GM10248 (cell line): ENCODE results near the gene CFAP97.

Experiments
- CTCF ChIA-PET: fragments of 300-600 bp; sonication (Branson Sonifier 250); formaldehyde crosslinking; extraction: SDS; loops from one replicate; lab custom pipeline; 2021; ENCODE audit warnings: antibody characterized with exemption; lab: Yijun Ruan, JAX
- POLR2A ChIA-PET: fragments of 350-650 bp; sonication (Branson Sonifier 250); formaldehyde crosslinking; extraction: SDS; loops from one replicate; lab custom pipeline; 2020; ENCODE audit warnings: antibody characterized with exemption; lab: Yijun Ruan, JAX
- DNase-seq: peaks from one replicate; pipeline ENCODE4 v3.0.0; 2012; ENCODE audit errors: extremely low spot score
- TF ChIP-seq, protein P1 (sequence below): IDR thresholded peaks from 2 replicates; pipeline ENCODE4 v1.5.1; 2012; ENCODE audit warnings: mild to moderate bottlenecking, low read depth; ENCODE audit errors: extremely low read depth, missing control alignments, control extremely low read depth

Gene CFAP97

GRCh38 chr4:185142564-185142911, 61.3 kb downstream of the CFAP97 start:
- ChIA-PET POLR2A (interaction anchor here (0.5 to 1.8 kb wide), 21 partner anchors 8 to 681 kb away, joined by 3 to 11 read pairs (median 3); no protein-coding TSS in a partner anchor), CTCF (interaction anchor here (0.9 to 3.5 kb wide), 14 partner anchors 8 to 455 kb away, joined by 3 to 18 read pairs (median 3); partner anchors contain the start of gene UFSP2)
- DNase-seq, result no peak
- TF ChIP-seq, protein P1, sequence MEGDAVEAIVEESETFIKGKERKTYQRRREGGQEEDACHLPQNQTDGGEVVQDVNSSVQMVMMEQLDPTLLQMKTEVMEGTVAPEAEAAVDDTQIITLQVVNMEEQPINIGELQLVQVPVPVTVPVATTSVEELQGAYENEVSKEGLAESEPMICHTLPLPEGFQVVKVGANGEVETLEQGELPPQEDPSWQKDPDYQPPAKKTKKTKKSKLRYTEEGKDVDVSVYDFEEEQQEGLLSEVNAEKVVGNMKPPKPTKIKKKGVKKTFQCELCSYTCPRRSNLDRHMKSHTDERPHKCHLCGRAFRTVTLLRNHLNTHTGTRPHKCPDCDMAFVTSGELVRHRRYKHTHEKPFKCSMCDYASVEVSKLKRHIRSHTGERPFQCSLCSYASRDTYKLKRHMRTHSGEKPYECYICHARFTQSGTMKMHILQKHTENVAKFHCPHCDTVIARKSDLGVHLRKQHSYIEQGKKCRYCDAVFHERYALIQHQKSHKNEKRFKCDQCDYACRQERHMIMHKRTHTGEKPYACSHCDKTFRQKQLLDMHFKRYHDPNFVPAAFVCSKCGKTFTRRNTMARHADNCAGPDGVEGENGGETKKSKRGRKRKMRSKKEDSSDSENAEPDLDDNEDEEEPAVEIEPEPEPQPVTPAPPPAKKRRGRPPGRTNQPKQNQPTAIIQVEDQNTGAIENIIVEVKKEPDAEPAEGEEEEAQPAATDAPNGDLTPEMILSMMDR, result no peak

DNA sequence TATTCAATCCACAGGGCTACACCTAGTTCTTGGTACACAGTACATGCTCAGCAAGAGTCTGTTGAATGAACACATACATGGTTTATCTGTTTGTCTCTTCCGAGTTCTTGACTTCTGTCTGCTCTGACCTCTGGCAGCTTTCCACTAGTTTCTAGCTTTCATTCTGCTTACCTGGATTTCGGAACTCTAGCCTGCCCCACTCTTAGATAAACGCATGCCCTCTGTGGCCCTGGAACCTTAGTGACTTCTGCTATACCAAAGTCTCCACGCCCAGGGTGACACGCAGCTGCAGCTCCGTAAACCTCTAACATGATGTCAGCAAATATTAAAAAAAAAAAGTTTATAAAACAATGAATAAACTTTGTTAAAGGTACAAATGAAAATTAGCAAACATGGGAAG, 62.0 kb downstream of the CFAP97 start:
- TF ChIP-seq, protein P1, result no peak
- no peak for DNase-seq
- ChIA-PET CTCF (interaction anchor here (0.9 to 1.9 kb wide), 7 partner anchors 9 to 878 kb away, joined by 3 to 12 read pairs (median 4); no protein-coding TSS in a partner anchor), POLR2A (interaction anchor here (0.6 kb wide), 1 partner anchor 444 kb away, joined by 5 read pairs; no protein-coding TSS in a partner anchor)

DNA sequence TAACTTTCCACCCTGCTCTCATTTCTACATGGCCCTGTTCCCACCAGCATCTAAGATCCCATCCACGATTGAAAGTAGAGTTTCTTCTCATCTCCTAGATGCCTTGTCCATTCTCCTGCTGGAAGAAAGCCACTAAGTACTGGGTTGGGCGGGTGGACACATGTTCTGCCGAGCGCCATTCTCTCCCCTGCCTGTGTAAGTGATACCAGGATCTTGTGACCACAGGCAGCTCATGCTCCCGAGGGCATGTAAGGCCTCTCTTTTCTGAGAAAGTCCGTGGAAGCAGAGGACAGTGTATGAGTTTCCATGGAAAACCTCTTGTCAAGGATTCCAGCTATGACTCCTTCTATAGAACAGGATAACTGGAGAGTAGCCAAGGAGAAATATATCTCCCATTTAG, 64.1 kb downstream of the CFAP97 start:
- CTCF ChIA-PET, result interaction anchor here (1.0 to 1.7 kb wide), 3 partner anchors 8 to 458 kb away, joined by 3 to 6 read pairs (median 4); no protein-coding TSS in a partner anchor
- POLR2A ChIA-PET, result no interaction called here
- DNase-seq, result no peak
- TF ChIP-seq, protein P1, result no peak

DNA sequence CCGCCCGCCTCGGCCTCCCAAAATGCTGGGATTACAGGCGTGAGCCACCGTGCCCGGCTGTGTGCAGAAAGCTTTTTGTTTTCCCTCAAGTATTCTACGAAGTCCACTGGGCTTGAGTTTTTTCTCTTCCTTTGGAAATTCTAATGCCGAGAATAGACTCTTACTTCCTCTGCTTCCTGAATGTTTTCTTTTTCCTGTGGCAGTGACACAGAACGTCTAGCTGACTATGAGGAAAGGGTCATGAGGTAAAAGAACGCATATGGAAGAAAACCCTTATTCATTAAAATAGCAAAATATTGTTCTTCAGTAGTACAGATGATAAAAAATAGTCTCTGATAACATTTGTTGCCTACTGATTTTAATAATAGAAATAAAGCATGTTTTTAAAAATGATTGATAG, 65.6 kb downstream of the CFAP97 start:
- ChIA-PET CTCF (interaction anchor here (0.7 to 6.0 kb wide), 2 partner anchors 25 to 98 kb away, joined by 3 to 70 read pairs; no protein-coding TSS in a partner anchor), POLR2A (no interaction called here)
- TF ChIP-seq, protein P1, result no peak
- no peak for DNase-seq

GRCh38 chr4:185137233-185137925, 66.4 kb downstream of the CFAP97 start:
- CTCF ChIA-PET, result interaction anchor here (0.7 to 6.0 kb wide), 2 partner anchors 26 to 97 kb away, joined by 3 to 70 read pairs; no protein-coding TSS in a partner anchor
- POLR2A ChIA-PET, result no interaction called here
- TF ChIP-seq, protein P1, result no peak

GRCh38 chr4:185134307-185134869, 69.4 kb downstream of the CFAP97 start:
- CTCF ChIA-PET, result interaction anchor here (0.7 to 6.0 kb wide), 35 partner anchors 9 to 903 kb away, joined by 3 to 70 read pairs (median 4); partner anchors contain the start of genes CENPU and SLC25A4
- TF ChIP-seq, protein P1, result peak; percentile 72
- DNase-seq, result peak; percentile 69
- POLR2A ChIA-PET, result interaction anchor here (1.0 kb wide), 1 partner anchor 9 kb away, joined by 11 read pairs; the partner anchor contains the start of gene SLC25A4

More at GRCh38 chr4:185137233-185137925, 66.4 kb downstream of the CFAP97 start:
- no peak for DNase-seq
